ENCODE measurements around the gene ARHGAP18.

ARHGAP18 gene

GRCh38 chr6:129646642-129647041 is 63.3 kb downstream of the ARHGAP18 start:
- Histone ChIP-seq H3K27ac (ENCODE audit: low read length) (no peak overlapping the region), H3K9me3 (ENCODE audit: control insufficient read depth, low read depth, low read length) (no peaks in the 10 kb centered on the region), H3K4me3 (ENCODE audit: low read length) (no peak overlapping the region), H3K36me3 (ENCODE audit: control insufficient read depth, low read depth, low read length) (no peaks in the 10 kb centered on the region), H3K27me3 (ENCODE audit: control insufficient read depth, insufficient read depth, low read length) (no peaks in the 10 kb centered on the region), H3K4me1 (ENCODE audit: control insufficient read depth, low read depth, low read length) (peaks cover 8% of the 10 kb centered on the region), H3K9ac (ENCODE audit: low read length) (no peak overlapping the region)

DNA sequence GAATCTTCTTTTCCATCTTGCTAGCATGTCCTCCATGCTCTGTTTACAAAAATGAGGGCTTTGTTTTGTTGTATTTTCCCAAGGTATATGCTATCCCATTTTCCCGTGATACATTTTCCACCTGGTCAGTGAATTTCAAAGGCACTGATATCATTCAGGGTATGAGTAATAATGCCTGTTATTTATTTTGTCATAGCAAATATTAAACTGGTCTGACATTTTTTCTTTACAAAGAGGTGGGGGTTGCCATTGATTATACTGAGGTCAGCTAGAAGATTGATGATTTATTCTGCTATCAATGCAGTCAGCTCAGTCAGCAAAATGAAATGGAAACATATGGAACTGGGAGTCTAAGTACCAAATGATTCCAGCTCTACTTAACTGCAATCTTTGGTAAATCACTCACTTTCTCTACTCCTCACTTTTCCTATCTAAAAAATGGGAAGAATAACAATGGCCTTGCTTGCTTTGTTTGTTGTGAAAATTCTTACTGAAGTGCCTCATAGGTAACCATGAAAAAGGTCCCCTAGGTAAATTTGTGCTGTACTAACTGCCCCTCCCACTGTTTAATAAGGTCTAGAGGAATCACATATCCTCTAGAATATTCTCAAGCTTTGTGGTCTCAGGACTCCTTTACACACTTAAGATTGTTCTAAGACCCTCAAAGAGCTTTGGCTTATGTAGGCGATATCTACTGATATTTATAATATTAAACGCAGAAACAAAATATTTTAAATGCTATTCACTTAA is 64.0 kb downstream of the ARHGAP18 start:
- H3K9me3 ChIP-seq (ENCODE audit: control insufficient read depth, low read depth, low read length), result no peaks in the 10 kb centered on the region
- no peak overlapping the region for H3K9ac ChIP-seq (ENCODE audit: low read length)
- no peak overlapping the region for H3K4me3 ChIP-seq (ENCODE audit: low read length)
- no peak overlapping the region for H3K27ac ChIP-seq (ENCODE audit: low read length)
- H3K4me1 ChIP-seq (ENCODE audit: control insufficient read depth, low read depth, low read length), result peaks cover 8% of the 10 kb centered on the region
- no peaks in the 10 kb centered on the region for H3K27me3 ChIP-seq (ENCODE audit: control insufficient read depth, insufficient read depth, low read length)
- no peaks in the 10 kb centered on the region for H3K36me3 ChIP-seq (ENCODE audit: control insufficient read depth, low read depth, low read length)

GRCh38 chr6:129645106-129645829 is 64.7 kb downstream of the ARHGAP18 start:
- H3K27ac ChIP-seq (ENCODE audit: low read length), result no peak overlapping the region
- H3K27me3 ChIP-seq (ENCODE audit: control insufficient read depth, insufficient read depth, low read length), result no peaks in the 10 kb centered on the region
- H3K9me3 ChIP-seq (ENCODE audit: control insufficient read depth, low read depth, low read length), result no peaks in the 10 kb centered on the region
- peak overlapping the region; percentile 24 for H3K9ac ChIP-seq (ENCODE audit: low read length)
- H3K4me3 ChIP-seq (ENCODE audit: low read length), result no peak overlapping the region
- peaks cover 8% of the 10 kb centered on the region for H3K4me1 ChIP-seq (ENCODE audit: control insufficient read depth, low read depth, low read length)
- H3K36me3 ChIP-seq (ENCODE audit: control insufficient read depth, low read depth, low read length), result no peaks in the 10 kb centered on the region

DNA sequence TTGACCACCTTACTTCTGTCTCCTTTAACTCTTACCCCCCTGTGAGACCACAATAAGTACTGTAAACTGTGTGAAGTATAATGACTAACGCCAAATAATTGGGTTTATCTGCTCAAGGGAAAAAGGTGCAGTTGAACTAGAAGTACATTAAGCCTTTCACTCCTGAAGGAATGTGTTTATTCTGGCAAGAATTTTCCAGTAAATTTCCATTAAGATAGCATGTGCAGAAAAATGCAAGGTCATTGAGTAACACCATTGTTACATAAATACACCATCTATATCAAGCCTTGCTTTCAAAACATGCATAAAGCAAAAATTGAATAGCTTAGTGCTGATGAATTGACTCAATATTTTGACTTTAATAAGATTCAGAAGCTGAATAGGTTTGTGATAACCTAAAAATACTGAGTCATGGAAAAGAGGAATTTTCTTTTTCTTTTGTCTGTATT is 65.4 kb downstream of the ARHGAP18 start:
- no peak overlapping the region for H3K27ac ChIP-seq (ENCODE audit: low read length)
- no peaks in the 10 kb centered on the region for H3K36me3 ChIP-seq (ENCODE audit: control insufficient read depth, low read depth, low read length)
- H3K9ac ChIP-seq (ENCODE audit: low read length), result peak overlapping the region; percentile 24
- no peaks in the 10 kb centered on the region for H3K9me3 ChIP-seq (ENCODE audit: control insufficient read depth, low read depth, low read length)
- no peaks in the 10 kb centered on the region for H3K27me3 ChIP-seq (ENCODE audit: control insufficient read depth, insufficient read depth, low read length)
- H3K4me1 ChIP-seq (ENCODE audit: control insufficient read depth, low read depth, low read length), result peaks cover 8% of the 10 kb centered on the region
- H3K4me3 ChIP-seq (ENCODE audit: low read length), result no peak overlapping the region

DNA sequence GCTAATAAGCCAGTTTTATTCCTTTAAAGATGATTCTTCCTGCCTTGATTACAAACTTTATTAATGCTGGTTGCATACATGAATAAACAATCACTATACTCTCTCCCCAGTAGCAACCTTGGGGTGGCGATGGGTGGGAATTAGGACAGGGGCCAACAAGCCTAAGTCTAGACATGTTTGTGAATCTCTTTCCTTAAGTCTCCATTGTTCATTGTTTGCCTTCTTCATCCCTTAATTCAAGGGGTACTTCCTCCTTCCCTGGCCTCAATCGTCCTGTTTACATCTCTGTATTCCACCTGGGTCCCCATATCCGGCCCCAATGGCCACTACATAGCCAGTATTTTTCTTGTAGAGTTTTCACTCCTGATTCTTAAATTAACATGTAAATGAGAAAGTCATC is 66.0 kb downstream of the ARHGAP18 start:
- H3K4me3 ChIP-seq (ENCODE audit: low read length), result no peak overlapping the region
- H3K27ac ChIP-seq (ENCODE audit: low read length), result no peak overlapping the region
- no peak overlapping the region for H3K9ac ChIP-seq (ENCODE audit: low read length)
- H3K9me3 ChIP-seq (ENCODE audit: control insufficient read depth, low read depth, low read length), result no peaks in the 10 kb centered on the region
- H3K36me3 ChIP-seq (ENCODE audit: control insufficient read depth, low read depth, low read length), result no peaks in the 10 kb centered on the region
- H3K4me1 ChIP-seq (ENCODE audit: control insufficient read depth, low read depth, low read length), result peaks cover 8% of the 10 kb centered on the region
- H3K27me3 ChIP-seq (ENCODE audit: control insufficient read depth, insufficient read depth, low read length), result no peaks in the 10 kb centered on the region

GRCh38 chr6:129643176-129643575 is 66.8 kb downstream of the ARHGAP18 start:
- H3K36me3 ChIP-seq (ENCODE audit: control insufficient read depth, low read depth, low read length), result no peaks in the 10 kb centered on the region
- no peak overlapping the region for H3K9ac ChIP-seq (ENCODE audit: low read length)
- no peaks in the 10 kb centered on the region for H3K9me3 ChIP-seq (ENCODE audit: control insufficient read depth, low read depth, low read length)
- no peak overlapping the region for H3K4me3 ChIP-seq (ENCODE audit: low read length)
- H3K27ac ChIP-seq (ENCODE audit: low read length), result no peak overlapping the region
- H3K27me3 ChIP-seq (ENCODE audit: control insufficient read depth, insufficient read depth, low read length), result no peaks in the 10 kb centered on the region
- H3K4me1 ChIP-seq (ENCODE audit: control insufficient read depth, low read depth, low read length), result peaks cover 8% of the 10 kb centered on the region

DNA sequence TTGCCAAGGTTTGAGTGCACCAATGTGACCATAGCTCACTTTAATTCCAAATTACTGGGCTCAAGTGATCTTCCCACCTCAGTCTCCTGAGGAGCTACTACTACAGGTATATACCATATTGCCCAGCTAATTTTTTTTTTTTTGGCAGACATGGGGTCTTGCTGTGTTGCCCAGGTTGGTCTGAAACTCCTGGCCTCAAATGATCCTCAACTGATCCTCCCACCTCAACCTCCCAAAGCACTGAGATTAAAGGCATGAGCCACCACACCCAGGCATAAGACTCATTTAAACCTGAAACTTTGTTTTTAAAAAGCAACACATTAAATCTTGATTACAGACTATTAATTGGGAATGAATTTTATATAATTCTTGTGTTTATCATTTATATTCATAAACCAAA is 67.7 kb downstream of the ARHGAP18 start:
- H3K4me3 ChIP-seq (ENCODE audit: low read length), result no peak overlapping the region
- no peak overlapping the region for H3K9ac ChIP-seq (ENCODE audit: low read length)
- H3K36me3 ChIP-seq (ENCODE audit: control insufficient read depth, low read depth, low read length), result no peaks in the 10 kb centered on the region
- H3K27ac ChIP-seq (ENCODE audit: low read length), result no peak overlapping the region
- no peaks in the 10 kb centered on the region for H3K9me3 ChIP-seq (ENCODE audit: control insufficient read depth, low read depth, low read length)
- H3K27me3 ChIP-seq (ENCODE audit: control insufficient read depth, insufficient read depth, low read length), result no peaks in the 10 kb centered on the region
- H3K4me1 ChIP-seq (ENCODE audit: control insufficient read depth, low read depth, low read length), result peaks cover 8% of the 10 kb centered on the region

DNA sequence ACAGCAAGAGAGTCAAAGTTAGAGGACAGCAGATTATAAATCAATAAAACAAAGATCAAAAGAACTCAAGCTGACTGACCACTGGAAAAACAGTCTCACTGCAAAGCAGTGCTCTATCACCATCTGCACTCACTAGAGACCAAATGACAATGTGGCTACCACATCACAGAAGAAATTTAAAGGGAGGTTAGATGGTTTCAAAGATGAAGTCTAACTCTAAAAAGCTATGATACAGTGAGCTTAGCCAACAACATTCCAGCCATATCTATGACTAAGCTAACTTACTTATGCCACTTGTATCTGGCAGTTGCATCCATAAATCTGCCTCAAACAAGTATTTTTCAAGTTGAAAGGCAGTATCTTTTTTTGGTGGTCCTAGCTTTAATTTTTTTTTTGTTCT is 68.6 kb downstream of the ARHGAP18 start:
- no peak overlapping the region for H3K27ac ChIP-seq (ENCODE audit: low read length)
- H3K9me3 ChIP-seq (ENCODE audit: control insufficient read depth, low read depth, low read length), result no peaks in the 10 kb centered on the region

DNA sequence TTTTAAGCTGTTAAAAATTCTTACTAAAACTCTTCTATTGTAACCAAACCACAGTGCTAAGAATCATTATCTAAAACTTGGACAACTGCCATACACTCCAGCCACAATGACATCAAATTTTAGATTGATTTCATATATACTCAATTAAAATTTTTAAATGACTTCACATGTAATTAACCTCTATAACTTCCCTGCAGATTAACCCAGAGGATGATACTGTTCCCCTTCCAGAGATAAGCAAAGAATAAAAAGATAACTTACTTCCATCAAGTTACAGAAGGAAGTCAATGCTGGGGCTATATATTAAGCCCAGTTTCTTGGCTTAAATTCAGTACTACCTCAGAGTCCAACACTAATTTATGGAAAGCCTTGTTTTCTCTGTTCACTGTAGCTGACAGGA is 71.3 kb downstream of the ARHGAP18 start:
- no peak overlapping the region for H3K9ac ChIP-seq (ENCODE audit: low read length)
- H3K36me3 ChIP-seq (ENCODE audit: control insufficient read depth, low read depth, low read length), result no peaks in the 10 kb centered on the region
- H3K4me3 ChIP-seq (ENCODE audit: low read length), result no peak overlapping the region
- no peak overlapping the region for H3K27ac ChIP-seq (ENCODE audit: low read length)
- no peaks in the 10 kb centered on the region for H3K27me3 ChIP-seq (ENCODE audit: control insufficient read depth, insufficient read depth, low read length)
- H3K4me1 ChIP-seq (ENCODE audit: control insufficient read depth, low read depth, low read length), result no peaks in the 10 kb centered on the region
- H3K9me3 ChIP-seq (ENCODE audit: control insufficient read depth, low read depth, low read length), result no peaks in the 10 kb centered on the region

More for the DNA sequence above, 68.6 kb downstream of the ARHGAP18 start:
- Histone ChIP-seq H3K9ac (ENCODE audit: low read length) (no peak overlapping the region), H3K27me3 (ENCODE audit: control insufficient read depth, insufficient read depth, low read length) (no peaks in the 10 kb centered on the region), H3K4me1 (ENCODE audit: control insufficient read depth, low read depth, low read length) (peaks cover 8% of the 10 kb centered on the region), H3K4me3 (ENCODE audit: low read length) (no peak overlapping the region), H3K36me3 (ENCODE audit: control insufficient read depth, low read depth, low read length) (no peaks in the 10 kb centered on the region)

GRCh38 chr6:129638055-129638684 is 71.8 kb downstream of the ARHGAP18 start:
- H3K27ac ChIP-seq (ENCODE audit: low read length), result no peak overlapping the region
- no peaks in the 10 kb centered on the region for H3K4me1 ChIP-seq (ENCODE audit: control insufficient read depth, low read depth, low read length)
- no peak overlapping the region for H3K4me3 ChIP-seq (ENCODE audit: low read length)
- H3K27me3 ChIP-seq (ENCODE audit: control insufficient read depth, insufficient read depth, low read length), result no peaks in the 10 kb centered on the region
- no peak overlapping the region for H3K9ac ChIP-seq (ENCODE audit: low read length)
- H3K9me3 ChIP-seq (ENCODE audit: control insufficient read depth, low read depth, low read length), result no peaks in the 10 kb centered on the region
- no peaks in the 10 kb centered on the region for H3K36me3 ChIP-seq (ENCODE audit: control insufficient read depth, low read depth, low read length)

DNA sequence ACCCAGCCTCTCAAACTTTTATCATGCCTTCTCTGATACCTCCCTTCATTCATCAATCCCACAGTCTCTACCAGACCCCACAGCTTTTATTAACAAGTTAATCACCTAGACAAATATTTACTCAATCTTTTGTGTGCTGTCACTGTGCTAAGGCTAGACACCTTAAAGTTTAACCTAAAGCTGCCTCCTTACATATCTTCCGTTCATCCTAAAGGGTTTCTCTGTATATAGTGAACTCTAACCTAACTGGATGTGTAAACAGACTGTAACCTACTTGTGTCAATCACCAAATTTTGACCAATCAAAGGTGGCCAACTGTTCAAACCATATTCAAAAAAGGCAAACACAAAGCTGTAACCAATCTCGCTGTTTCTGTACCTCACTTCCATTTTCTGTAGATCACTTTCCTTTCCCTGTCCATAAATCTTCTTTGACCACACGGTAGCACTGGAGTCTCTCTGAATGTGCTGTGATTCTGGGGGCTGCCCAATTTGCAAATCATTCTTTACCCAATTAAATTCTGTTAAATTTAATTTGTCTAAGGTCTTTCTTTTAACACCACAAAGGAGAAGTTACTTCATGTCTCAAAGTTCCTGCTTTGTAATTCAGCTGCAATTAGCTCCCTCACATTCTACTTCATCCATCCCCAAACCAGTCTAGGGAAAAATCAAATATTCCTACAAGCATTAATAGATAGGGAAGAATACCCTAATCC is 72.5 kb downstream of the ARHGAP18 start:
- Histone ChIP-seq H3K27ac (ENCODE audit: low read length) (no peak overlapping the region), H3K36me3 (ENCODE audit: control insufficient read depth, low read depth, low read length) (no peaks in the 10 kb centered on the region), H3K9ac (ENCODE audit: low read length) (no peak overlapping the region), H3K27me3 (ENCODE audit: control insufficient read depth, insufficient read depth, low read length) (no peaks in the 10 kb centered on the region), H3K4me1 (ENCODE audit: control insufficient read depth, low read depth, low read length) (no peaks in the 10 kb centered on the region), H3K9me3 (ENCODE audit: control insufficient read depth, low read depth, low read length) (no peaks in the 10 kb centered on the region), H3K4me3 (ENCODE audit: low read length) (no peak overlapping the region)
